IMR-90 (cell line): ENCODE data around the gene EDIL3.
A peak's percentile ranks its signal among the peaks of the same experiment; 100 is the strongest.

Source experiments
- CEBPB ChIP-seq: IDR thresholded peaks from 2 replicates; pipeline ENCODE4 v1.6.1; 2012; ENCODE audit warnings: low read depth, low read length, improper control_type of control experiment
- CHD1 ChIP-seq: IDR thresholded peaks from 2 replicates; pipeline ENCODE4 v1.6.1; 2012; ENCODE audit warnings: low read depth, low read length, improper control_type of control experiment
- CTCF ChIP-seq: conservative IDR thresholded peaks from 2 replicates; pipeline ENCODE4 v1.5.1; 2012; ENCODE audit warnings: mild to moderate bottlenecking, low read depth, low read length, improper control_type of control experiment
- ELK1 ChIP-seq: fragments of 150-350 bp; IDR thresholded peaks from 2 replicates; pipeline ENCODE4 v1.6.1; 2016; ENCODE audit warnings: low read depth, mild to moderate bottlenecking, low read length, moderate library complexity, borderline replicate concordance
- FOS ChIP-seq: fragments of 150-350 bp; IDR thresholded peaks from 2 replicates; pipeline ENCODE4 v1.6.1; 2016; ENCODE audit warnings: low read depth, low read length
- MAFK ChIP-seq: IDR thresholded peaks from 2 replicates; pipeline ENCODE4 v1.6.1; 2012; ENCODE audit warnings: low read depth, low read length, improper control_type of control experiment
- MAZ ChIP-seq: IDR thresholded peaks from 2 replicates; pipeline ENCODE4 v1.6.1; 2012; ENCODE audit warnings: low read depth, mild to moderate bottlenecking, low read length, improper control_type of control experiment, moderate library complexity, borderline replicate concordance
- MXI1 ChIP-seq: IDR thresholded peaks from 2 replicates; pipeline ENCODE4 v1.6.1; 2012; ENCODE audit warnings: low read depth, mild to moderate bottlenecking, low read length, moderate library complexity, borderline replicate concordance
- POLR2A ChIP-seq: IDR thresholded peaks from 2 replicates; pipeline ENCODE4 v1.6.1; 2012; ENCODE audit warnings: mild to moderate bottlenecking, low read depth, low read length
- RAD21 ChIP-seq: IDR thresholded peaks from 2 replicates; pipeline ENCODE4 v1.6.1; 2012; ENCODE audit warnings: low read length, improper control_type of control experiment
- RCOR1 ChIP-seq: IDR thresholded peaks from 2 replicates; pipeline ENCODE4 v1.6.1; 2012; ENCODE audit warnings: mild to moderate bottlenecking, low read length, improper control_type of control experiment; ENCODE audit not compliant: insufficient replicate concordance
- RFX5 ChIP-seq: IDR thresholded peaks from 2 replicates; pipeline ENCODE4 v1.8.0; 2012; ENCODE audit warnings: low read depth, mild to moderate bottlenecking, low read length, moderate library complexity
- SMC3 ChIP-seq: fragments of 150-350 bp; IDR thresholded peaks from 2 replicates; pipeline ENCODE4 v1.6.1; 2016; ENCODE audit warnings: low read depth, mild to moderate bottlenecking, antibody characterized with exemption, low read length, moderate library complexity
- USF2 ChIP-seq: fragments of 150-350 bp; IDR thresholded peaks from 2 replicates; pipeline ENCODE4 v1.6.1; 2017; ENCODE audit warnings: mild to moderate bottlenecking, antibody characterized with exemption, low read length, low read depth

GRCh38 chr5:84433461-84433860, 48.8 kb upstream of the EDIL3 start:
- TF ChIP-seq CHD1, result no peak
- no peak for TF ChIP-seq CTCF
- TF ChIP-seq POLR2A, result no peak
- TF ChIP-seq SMC3, result no peak
- no peak for TF ChIP-seq MAFK
- no peak for TF ChIP-seq RFX5
- TF ChIP-seq MXI1, result no peak
- no peak for TF ChIP-seq RAD21
- TF ChIP-seq CEBPB, result peak; percentile 31; the same call in 1 of the 2 replicates
- TF ChIP-seq MAZ, result no peak
- TF ChIP-seq USF2, result no peak
- TF ChIP-seq RCOR1, result no peak
- no peak for TF ChIP-seq ELK1
- no peak for TF ChIP-seq FOS
